WTC11 (cell line): ENCODE measurements around the gene UGCG. TPM values are rescaled to one million over a fixed set of nuclear protein-coding genes. Genes with fewer than 3 reads are reported as not detected.

Experiments used
- ATAC-seq: fragments of 200-7000 bp; cut with Tn5 transposase; 2 replicates; pipeline ENCODE4 v1.10.0; 2021; ENCODE audit warnings: mild to moderate bottlenecking, moderate library complexity
- CTCF ChIA-PET: fragments of 300-600 bp; sonication (Branson Sonifier 250); formaldehyde crosslinking; loops from one replicate; lab custom pipeline; 2021; ENCODE audit warnings: antibody characterized with exemption; lab: Charles Lee
- POLR2A ChIA-PET: fragments of 350-600 bp; sonication (Branson Sonifier 250); formaldehyde crosslinking; loops from one replicate; lab custom pipeline; 2021; ENCODE audit warnings: antibody characterized with exemption; lab: Charles Lee
- DNase-seq: peaks from one replicate; pipeline ENCODE4 v3.0.0; 2021; ENCODE audit warnings: low spot score
- H3K27ac Mint-ChIP-seq: 2 replicates; pipeline ENCODE4 v1.8.0; 2021; ENCODE audit warnings: mixed read lengths
- H3K27me3 Mint-ChIP-seq: 2 replicates; pipeline ENCODE4 v1.8.0; 2021; ENCODE audit warnings: low read depth, mild to moderate bottlenecking, moderate library complexity, mixed read lengths
- H3K36me3 Mint-ChIP-seq: 2 replicates; pipeline ENCODE4 v1.8.0; 2021; ENCODE audit warnings: mixed read lengths
- H3K4me1 Mint-ChIP-seq: 2 replicates; pipeline ENCODE4 v1.8.0; 2022; ENCODE audit warnings: mixed read lengths
- H3K4me3 Mint-ChIP-seq: 2 replicates; pipeline ENCODE4 v1.8.0; 2021; ENCODE audit warnings: mild to moderate bottlenecking, moderate library complexity, mixed read lengths
- H3K9me3 Mint-ChIP-seq: 2 replicates; pipeline ENCODE4 v1.8.0; 2021; ENCODE audit warnings: mixed read lengths
- ARID4B ChIP-seq: sonication (generic); formaldehyde crosslinking; IDR thresholded peaks from 2 replicates; pipeline ENCODE4 v1.8.0; 2023; ENCODE audit warnings: missing genetic modification reagents, mild to moderate bottlenecking, borderline replicate concordance
- ATF3 ChIP-seq: sonication (generic); formaldehyde crosslinking; conservative IDR thresholded peaks from 2 replicates; pipeline ENCODE4 v1.8.1; 2022; ENCODE audit warnings: mild to moderate bottlenecking, missing genetic modification reagents
- CDX4 ChIP-seq: fragments of 250-450 bp; sonication (Bioruptor Pico); IDR thresholded peaks from 2 replicates; pipeline ENCODE4 v1.9.0; 2021; ENCODE audit warnings: moderate library complexity, mild to moderate bottlenecking, inconsistent platforms, borderline replicate concordance
- CTCF ChIP-seq: fragments of 200-600 bp; IDR thresholded peaks from 2 replicates; pipeline ENCODE4 v1.8.0; 2022; ENCODE audit warnings: antibody characterized with exemption
- E2F5 ChIP-seq: sonication (generic); formaldehyde crosslinking; IDR thresholded peaks from 2 replicates; pipeline ENCODE4 v1.8.1; 2022; ENCODE audit warnings: mild to moderate bottlenecking, moderate library complexity, missing genetic modification reagents
- EMX1 ChIP-seq: fragments of 250-450 bp; sonication (Bioruptor Pico); IDR thresholded peaks from 2 replicates; pipeline ENCODE4 v1.8.0; 2021; ENCODE audit warnings: mild to moderate bottlenecking
- ETV6 ChIP-seq: sonication (generic); formaldehyde crosslinking; IDR thresholded peaks from 2 replicates; pipeline ENCODE4 v1.8.1; 2022; ENCODE audit warnings: mild to moderate bottlenecking, missing genetic modification reagents
- IRF2 ChIP-seq: sonication (generic); formaldehyde crosslinking; IDR thresholded peaks from 2 replicates; pipeline ENCODE4 v1.8.0; 2022; ENCODE audit warnings: low read depth, missing genetic modification reagents, borderline replicate concordance
- NR3C1 ChIP-seq: sonication (generic); formaldehyde crosslinking; conservative IDR thresholded peaks from 2 replicates; pipeline ENCODE4 v1.8.1; 2023; ENCODE audit warnings: low read depth, mild to moderate bottlenecking, missing genetic modification reagents
- PREB ChIP-seq: sonication (generic); formaldehyde crosslinking; IDR thresholded peaks from 2 replicates; pipeline ENCODE4 v1.8.1; 2022; ENCODE audit warnings: mild to moderate bottlenecking, missing genetic modification reagents, moderate library complexity, borderline replicate concordance
- PRRX2 ChIP-seq: fragments of 250-450 bp; sonication (Bioruptor Pico); IDR thresholded peaks from 2 replicates; pipeline ENCODE4 v1.8.0; 2021; ENCODE audit warnings: mild to moderate bottlenecking
- SP1 ChIP-seq: sonication (generic); formaldehyde crosslinking; conservative IDR thresholded peaks from 2 replicates; pipeline ENCODE4 v1.8.1; 2022; ENCODE audit warnings: missing genetic modification reagents
- STAT6 ChIP-seq: sonication (generic); formaldehyde crosslinking; conservative IDR thresholded peaks from 2 replicates; pipeline ENCODE4 v1.8.1; 2023; ENCODE audit warnings: mild to moderate bottlenecking, low read depth, missing genetic modification reagents, moderate library complexity
- TP53 ChIP-seq: sonication (generic); formaldehyde crosslinking; IDR thresholded peaks from 2 replicates; pipeline ENCODE4 v1.8.1; 2023; ENCODE audit warnings: mild to moderate bottlenecking, missing genetic modification reagents
- USF1 ChIP-seq: sonication (generic); formaldehyde crosslinking; IDR thresholded peaks from 2 replicates; pipeline ENCODE4 v1.8.0; 2022; ENCODE audit warnings: mild to moderate bottlenecking, missing genetic modification reagents
- ZBTB43 ChIP-seq: sonication (generic); formaldehyde crosslinking; IDR thresholded peaks from 2 replicates; pipeline ENCODE4 v1.8.1; 2023; ENCODE audit warnings: mild to moderate bottlenecking, missing genetic modification reagents
- ZNF281 ChIP-seq: sonication (generic); formaldehyde crosslinking; IDR thresholded peaks from 2 replicates; pipeline ENCODE4 v1.8.0; 2023; ENCODE audit warnings: mild to moderate bottlenecking, missing genetic modification reagents
- ZNF423 ChIP-seq: fragments of 250-450 bp; sonication (Bioruptor Pico); IDR thresholded peaks from 2 replicates; pipeline ENCODE4 v2.1.2; 2022; ENCODE audit warnings: mild to moderate bottlenecking, moderate library complexity
- total RNA-seq: library from RNA; stranded (reverse); gene quantifications from 3 replicates; pipeline ENCODE4 v1.2.3, GENCODE V29; 2021

UGCG gene
- total RNA-seq, 1 experiment from 2014 or later: 37.5 TPM

GRCh38 chr9:111926421-111926875 lies 29.8 kb downstream of the UGCG start:
- no peak overlapping the region for H3K4me3 Mint-ChIP-seq
- TF ChIP-seq PRRX2 (no peak), ZNF281 (CRISPR knock-in tag) (no peak), ZNF423 (CRISPR knock-in tag) (no peak), ZBTB43 (no peak), E2F5 (CRISPR knock-in tag) (no peak), SP1 (CRISPR knock-in tag) (no peak), PREB (CRISPR knock-in tag) (no peak), ETV6 (CRISPR knock-in tag) (no peak), TP53 (CRISPR knock-in tag) (no peak), ARID4B (no peak), ATF3 (CRISPR knock-in tag) (no peak)
- ChIA-PET CTCF (no interaction called here), POLR2A (no interaction called here)
- no peak for ATAC-seq
- H3K27me3 Mint-ChIP-seq: no peaks in the 10 kb centered on the region
- DNase-seq: no peak
- no peak overlapping the region for H3K27ac Mint-ChIP-seq
- H3K9me3 Mint-ChIP-seq: no peaks in the 10 kb centered on the region
- peaks cover 25% of the 10 kb centered on the region for H3K36me3 Mint-ChIP-seq
- no peaks in the 10 kb centered on the region for H3K4me1 Mint-ChIP-seq

GRCh38 chr9:111928359-111928720 lies 31.7 kb downstream of the UGCG start:
- Mint-ChIP-seq H3K27ac (no peak overlapping the region), H3K9me3 (no peaks in the 10 kb centered on the region), H3K4me3 (no peak overlapping the region), H3K36me3 (peaks cover 37% of the 10 kb centered on the region), H3K27me3 (no peaks in the 10 kb centered on the region), H3K4me1 (no peaks in the 10 kb centered on the region)
- ChIA-PET POLR2A (no interaction called here), CTCF (no interaction called here)
- DNase-seq (no peak), ATAC-seq (no peak)
- TF ChIP-seq CTCF (no peak), IRF2 (CRISPR knock-in tag) (no peak), STAT6 (CRISPR knock-in tag) (no peak), CDX4 (CRISPR knock-in tag) (no peak), USF1 (CRISPR knock-in tag) (no peak), EMX1 (CRISPR knock-in tag) (no peak), NR3C1 (CRISPR knock-in tag) (no peak)
- TF ChIP-seq, all 79 proteins: peak for 0
